BE2C (cell line): ENCODE measurements around the gene SH3RF1.

ENCODE experiments used
- DNase-seq: peaks from one replicate; pipeline ENCODE4 v3.0.0-alpha.2; 2020
- H3K27me3 ChIP-seq: fragments of 250-450 bp; sonication (Bioruptor Pico); 2 replicates; pipeline ENCODE4 v1.5.1; 2020; ENCODE audit warnings: mild to moderate bottlenecking
- H3K36me3 ChIP-seq: fragments of 250-450 bp; sonication (Bioruptor Pico); 2 replicates; pipeline ENCODE4 v1.5.1; 2020; ENCODE audit warnings: mild to moderate bottlenecking
- H3K4me1 ChIP-seq: fragments of 250-450 bp; sonication (Bioruptor Pico); 2 replicates; pipeline ENCODE4 v1.5.1; 2020
- H3K4me3 ChIP-seq: 2 replicates; pipeline ENCODE4 v1.5.1; 2011; ENCODE audit warnings: low read depth, low read length
- H3K9me3 ChIP-seq: fragments of 250-450 bp; sonication (Bioruptor Pico); 2 replicates; pipeline ENCODE4 v1.5.1; 2020
- CTCF ChIP-seq: IDR thresholded peaks from 2 replicates; pipeline ENCODE4 v1.5.1; 2012; ENCODE audit warnings: mild to moderate bottlenecking, low read depth, low read length

Gene SH3RF1

GRCh38 chr4:169164669-169165415 lies 105.9 kb downstream of the SH3RF1 start:
- no peaks in the 10 kb centered on the region for H3K36me3 ChIP-seq
- DNase-seq: no peak
- no peak for TF ChIP-seq CTCF
- no peak overlapping the region for H3K4me3 ChIP-seq
- no peaks in the 10 kb centered on the region for H3K9me3 ChIP-seq
- H3K4me1 ChIP-seq: peaks cover 6% of the 10 kb centered on the region; the same call in 1 of the 2 replicates
- H3K27me3 ChIP-seq: no peaks in the 10 kb centered on the region

- no peaks in the 10 kb centered on the region for H3K9me3 ChIP-seq
- H3K36me3 ChIP-seq: no peaks in the 10 kb centered on the region
- no peaks in the 10 kb centered on the region for H3K27me3 ChIP-seq
- no peak for TF ChIP-seq CTCF
- no peak overlapping the region for H3K4me3 ChIP-seq
- peaks cover 6% of the 10 kb centered on the region; the same call in 1 of the 2 replicates for H3K4me1 ChIP-seq
- DNase-seq: no peak
Measured at GRCh38 chr4:169163947-169164668, 106.6 kb downstream of the SH3RF1 start.

GRCh38 chr4:169163495-169163894 lies 107.3 kb downstream of the SH3RF1 start:
- Histone ChIP-seq H3K4me1 (peaks cover 1% of the 10 kb centered on the region; the same call in 1 of the 2 replicates), H3K27me3 (no peaks in the 10 kb centered on the region), H3K4me3 (no peak overlapping the region), H3K36me3 (no peaks in the 10 kb centered on the region), H3K9me3 (no peaks in the 10 kb centered on the region)
- DNase-seq: no peak
- no peak for TF ChIP-seq CTCF

- no peaks in the 10 kb centered on the region; the same call in 1 of the 2 replicates for H3K36me3 ChIP-seq
- no peak for TF ChIP-seq CTCF
- no peak for DNase-seq
- no peaks in the 10 kb centered on the region for H3K9me3 ChIP-seq
- no peak overlapping the region for H3K4me3 ChIP-seq
- H3K4me1 ChIP-seq: peaks cover 4% of the 10 kb centered on the region
- H3K27me3 ChIP-seq: no peaks in the 10 kb centered on the region
Measured at GRCh38 chr4:169160825-169161224, 109.9 kb downstream of the SH3RF1 start.

GRCh38 chr4:169159624-169160171 lies 111.1 kb downstream of the SH3RF1 start:
- no peak for DNase-seq
- H3K36me3 ChIP-seq: peaks cover 5% of the 10 kb centered on the region
- TF ChIP-seq CTCF: no peak
- no peaks in the 10 kb centered on the region for H3K27me3 ChIP-seq
- no peaks in the 10 kb centered on the region for H3K9me3 ChIP-seq
- no peak overlapping the region for H3K4me3 ChIP-seq
- H3K4me1 ChIP-seq: peaks cover 4% of the 10 kb centered on the region
